Coronary artery (tissue), 2 donors: ENCODE results near the gene BOLA1.

Source experiments
- DNase-seq: peaks from one replicate; pipeline ENCODE4 v3.0.0-alpha.2; 2017; ENCODE audit warnings: low spot score
- H3K27ac ChIP-seq, 2 donors: fragments of 200-600 bp; sonication (generic); one replicate each; pipeline ENCODE4 v1.5.1; 2016 to 2019
- H3K4me3 ChIP-seq: fragments of 200-600 bp; sonication (generic); 2 replicates; pipeline ENCODE4 v1.5.1; 2016; ENCODE audit warnings: mild to moderate bottlenecking, moderate library complexity
- CTCF ChIP-seq: fragments of 200-600 bp; sonication (generic); IDR thresholded peaks from one replicate; pipeline ENCODE4 v1.5.1; 2019; ENCODE audit warnings: antibody characterized with exemption

The BOLA1 gene

GRCh38 chr1:149929856-149930255 is 30.5 kb downstream of the BOLA1 start:
- no peak for TF ChIP-seq CTCF
- no peak overlapping the region for H3K4me3 ChIP-seq
- peak overlapping the region in 1 of 2 donors; percentile 21 for H3K27ac ChIP-seq
- DNase-seq, result no peak

GRCh38 chr1:149931212-149931790 is 31.9 kb downstream of the BOLA1 start:
- DNase-seq, result no peak
- no peak overlapping the region for H3K4me3 ChIP-seq
- no peak overlapping the region for H3K27ac ChIP-seq
- no peak for TF ChIP-seq CTCF

- no peak for DNase-seq
- no peak overlapping the region for H3K4me3 ChIP-seq
- H3K27ac ChIP-seq, result no peak overlapping the region
- no peak for TF ChIP-seq CTCF
Measured at GRCh38 chr1:149932474-149932873, 33.1 kb downstream of the BOLA1 start.

GRCh38 chr1:149933208-149933607 is 33.8 kb downstream of the BOLA1 start:
- no peak overlapping the region for H3K4me3 ChIP-seq
- no peak for DNase-seq
- H3K27ac ChIP-seq, result no peak overlapping the region
- TF ChIP-seq CTCF, result no peak

GRCh38 chr1:149934356-149934755 is 35.0 kb downstream of the BOLA1 start:
- no peak for DNase-seq
- H3K4me3 ChIP-seq, result no peak overlapping the region
- H3K27ac ChIP-seq, result peak overlapping the region in 1 of 2 donors; percentile 13
- TF ChIP-seq CTCF, result no peak

- TF ChIP-seq CTCF, result no peak
- Histone ChIP-seq H3K27ac (peak within 1 kb of the TSS; percentile 81 to 92), H3K4me3 (peak within 1 kb of the TSS; percentile 83)
- DNase-seq, result no peak
Measured at GRCh38 chr1:149936170-149936991, 37.0 kb downstream of the BOLA1 start, which contains the start of gene MTMR11. MTMR11 (minus strand) TSS chr1:149936879; CDS start chr1:149936647, 232 bp downstream.
